ENCODE measurements around the gene CAMK2B.

DNA sequence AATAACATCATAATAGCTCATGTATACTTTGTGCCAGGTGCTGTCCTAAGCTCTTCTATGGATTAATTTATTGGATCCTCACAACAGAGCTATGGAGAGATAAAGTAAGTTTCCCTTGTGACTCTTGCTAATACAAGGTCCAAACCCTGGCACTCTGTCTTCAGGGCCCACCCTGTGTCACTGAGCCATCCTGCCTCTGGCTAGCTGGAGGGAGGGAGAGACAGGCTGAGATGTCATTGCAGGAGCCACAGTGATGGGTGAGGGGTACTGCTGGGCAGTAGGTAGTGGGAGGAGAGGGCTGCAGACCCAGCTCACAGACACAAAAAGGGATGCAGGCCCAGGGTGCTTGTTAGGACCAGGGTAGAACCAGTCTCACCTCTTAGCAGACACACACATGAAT, 153.0 kb downstream of the CAMK2B start:
- TF ChIP-seq, protein P1, sequence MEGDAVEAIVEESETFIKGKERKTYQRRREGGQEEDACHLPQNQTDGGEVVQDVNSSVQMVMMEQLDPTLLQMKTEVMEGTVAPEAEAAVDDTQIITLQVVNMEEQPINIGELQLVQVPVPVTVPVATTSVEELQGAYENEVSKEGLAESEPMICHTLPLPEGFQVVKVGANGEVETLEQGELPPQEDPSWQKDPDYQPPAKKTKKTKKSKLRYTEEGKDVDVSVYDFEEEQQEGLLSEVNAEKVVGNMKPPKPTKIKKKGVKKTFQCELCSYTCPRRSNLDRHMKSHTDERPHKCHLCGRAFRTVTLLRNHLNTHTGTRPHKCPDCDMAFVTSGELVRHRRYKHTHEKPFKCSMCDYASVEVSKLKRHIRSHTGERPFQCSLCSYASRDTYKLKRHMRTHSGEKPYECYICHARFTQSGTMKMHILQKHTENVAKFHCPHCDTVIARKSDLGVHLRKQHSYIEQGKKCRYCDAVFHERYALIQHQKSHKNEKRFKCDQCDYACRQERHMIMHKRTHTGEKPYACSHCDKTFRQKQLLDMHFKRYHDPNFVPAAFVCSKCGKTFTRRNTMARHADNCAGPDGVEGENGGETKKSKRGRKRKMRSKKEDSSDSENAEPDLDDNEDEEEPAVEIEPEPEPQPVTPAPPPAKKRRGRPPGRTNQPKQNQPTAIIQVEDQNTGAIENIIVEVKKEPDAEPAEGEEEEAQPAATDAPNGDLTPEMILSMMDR (IDR thresholded peaks at IDR 0.05): no peak
- TF ChIP-seq POLR2A (IDR thresholded peaks at IDR 0.05): no peak

Data from suprapubic skin (tissue), 3 donors.